Lower leg skin (tissue), 4 donors: Measurements from ENCODE around the gene TIMP1. TPM values are rescaled to one million over a fixed set of nuclear protein-coding genes. Genes with fewer than 3 reads are reported as not detected.

Experiments
- DNase-seq, 2 donors: peaks; one replicate each; pipeline ENCODE4 v3.0.0-alpha.2; 2019; ENCODE audit warnings: low spot score in 2 of 2
- H3K4me3 ChIP-seq: fragments of 200-600 bp; sonication (generic); 2 replicates; pipeline ENCODE4 v1.5.1; 2017; ENCODE audit warnings: mild to moderate bottlenecking, low read depth; ENCODE audit not compliant: poor library complexity, severe bottlenecking
- CTCF ChIP-seq, 3 donors: fragments of 450-650 bp; IDR thresholded peaks; one replicate each; pipeline ENCODE4 v1.5.1; 2016; ENCODE audit warnings: antibody characterized with exemption in 3 of 3, mild to moderate bottlenecking in 3 of 3, moderate library complexity in 2 of 3
- POLR2A ChIP-seq, 2 donors: fragments of 450-650 bp; IDR thresholded peaks; one replicate each; pipeline ENCODE4 v1.6.1; 2016 to 2017; ENCODE audit warnings: antibody characterized with exemption in 2 of 2, mild to moderate bottlenecking in 1 of 2, moderate library complexity in 1 of 2
- WGBS, 2 donors: methylation state at CpG; one replicate each; pipeline ENCODE4 v1.1.5; 2018; 5-methylcytosine and 5-hydroxymethylcytosine counted together
- intact Hi-C: fragments of 100-400 bp; cut with DNase I; formaldehyde crosslinking; loops from one replicate; pipeline ENCODE4 v1.15.0; 2023; ENCODE audit warnings: low total_unique reads
- total RNA-seq, 4 donors: library from RNA; depleted of rRNA; stranded (reverse); fragments of >200 nt; gene quantifications; one replicate each; pipeline ENCODE4 v1.1.0, GENCODE V29; 2016

Gene TIMP1
- total RNA-seq, 4 donors from 2014 or later, result 27.5 to 82.1 (median 53.5) TPM

GRCh38 chrX:47611489-47611888 is 29.3 kb downstream of the TIMP1 start:
- no peak overlapping the region for H3K4me3 ChIP-seq
- TF ChIP-seq POLR2A (IDR thresholded peaks at IDR 0.05) (no peak), CTCF (IDR thresholded peaks at IDR 0.05) (no peak)
- intact Hi-C loops, result no loop called here
- 87% methylated on average over 2 of the region's 2 CpGs for WGBS, 2 donors
- no peak for DNase-seq

- TF ChIP-seq POLR2A (IDR thresholded peaks at IDR 0.05), result no peak
- no peak for DNase-seq
- WGBS, 2 donors, result 70 to 94% methylated on average over 2 of the region's 2 CpGs
- H3K4me3 ChIP-seq, result no peak overlapping the region
- intact Hi-C loops, result no loop called here
Measured at GRCh38 chrX:47611926-47612325, 29.7 kb downstream of the TIMP1 start.

GRCh38 chrX:47612418-47612817 is 30.2 kb downstream of the TIMP1 start:
- DNase-seq, result no peak
- intact Hi-C loops, result no loop called here
- TF ChIP-seq CTCF (IDR thresholded peaks at IDR 0.05) (no peak), POLR2A (IDR thresholded peaks at IDR 0.05) (no peak)
- no peak overlapping the region for H3K4me3 ChIP-seq

GRCh38 chrX:47613082-47613481 is 30.8 kb downstream of the TIMP1 start:
- H3K4me3 ChIP-seq, result no peak overlapping the region
- 88 to 90% methylated on average over 7 to 8 of the region's 8 CpGs for WGBS, 2 donors
- intact Hi-C loops, result no loop called here
- TF ChIP-seq CTCF (IDR thresholded peaks at IDR 0.05) (no peak), POLR2A (IDR thresholded peaks at IDR 0.05) (no peak)
- peak in 1 of 2 donors; percentile 45 for DNase-seq

GRCh38 chrX:47614618-47615017 is 32.4 kb downstream of the TIMP1 start:
- 66 to 83% methylated on average over 4 to 5 of the region's 5 CpGs for WGBS, 2 donors
- TF ChIP-seq POLR2A (IDR thresholded peaks at IDR 0.05) (no peak), CTCF (IDR thresholded peaks at IDR 0.05) (no peak)
- H3K4me3 ChIP-seq, result no peak overlapping the region
- intact Hi-C loops, result no loop called here
- DNase-seq, result peak in 1 of 2 donors; percentile 70

- 56 to 63% methylated on average over 14 to 32 of the region's 32 CpGs for WGBS, 2 donors
- intact Hi-C loops, result no loop called here
- H3K4me3 ChIP-seq, result no peak overlapping the region
- peak in 1 of 2 donors; percentile 26 for DNase-seq
- TF ChIP-seq POLR2A (IDR thresholded peaks at IDR 0.05) (no peak), CTCF (IDR thresholded peaks at IDR 0.05) (no peak)
Measured at GRCh38 chrX:47618923-47619485, 36.8 kb downstream of the TIMP1 start.
